Neuronal stem cell (in vitro differentiated cells): ENCODE measurements around the gene PARD3.

Source experiments
- DNase-seq: peaks from one replicate; pipeline ENCODE4 v3.0.0-alpha.2; 2013; ENCODE audit warnings: low spot score
- H2AFZ ChIP-seq: one replicate; pipeline ENCODE4 v1.6.1; 2013; ENCODE audit warnings: mild to moderate bottlenecking, low read length, inconsistent platforms
- H2AK5ac ChIP-seq: 2 replicates; pipeline ENCODE4 v1.6.1; 2013; ENCODE audit warnings: low read depth, mild to moderate bottlenecking, inconsistent platforms, low read length, moderate library complexity, mixed read lengths
- H2BK120ac ChIP-seq: 2 replicates; pipeline ENCODE4 v1.6.1; 2013; ENCODE audit warnings: low read depth, mild to moderate bottlenecking, inconsistent platforms, low read length, moderate library complexity, mixed read lengths
- H2BK12ac ChIP-seq: one replicate; pipeline ENCODE4 v1.6.1; 2013; ENCODE audit warnings: low read length, inconsistent platforms
- H2BK15ac ChIP-seq: 2 replicates; pipeline ENCODE4 v1.6.1; 2013; ENCODE audit warnings: mild to moderate bottlenecking, low read length, inconsistent platforms, mixed read lengths
- H2BK5ac ChIP-seq: one replicate; pipeline ENCODE4 v1.6.1; 2013; ENCODE audit warnings: inconsistent platforms, mild to moderate bottlenecking, low read length, moderate library complexity
- H3K14ac ChIP-seq: one replicate; pipeline ENCODE4 v1.6.1; 2013; ENCODE audit warnings: low read length, inconsistent platforms
- H3K18ac ChIP-seq: 2 replicates; pipeline ENCODE4 v1.6.1; 2013; ENCODE audit warnings: low read length, inconsistent platforms
- H3K23ac ChIP-seq: 2 replicates; pipeline ENCODE4 v1.6.1; 2013; ENCODE audit warnings: low read depth, mild to moderate bottlenecking, mixed read lengths, low read length, inconsistent platforms; ENCODE audit not compliant: poor library complexity
- H3K27ac ChIP-seq: replicated peaks from 3 replicates; pipeline ENCODE4 v1.5.1; 2013; ENCODE audit warnings: low read length, inconsistent platforms
- H3K27me3 ChIP-seq, 3 experiments: 2 replicates each; pipeline ENCODE4 v1.6.1; 2013; ENCODE audit warnings: low read length in 3 of 3, mild to moderate bottlenecking in 2 of 3, inconsistent platforms in 1 of 3, low read depth in 1 of 3, mixed read lengths in 1 of 3, moderate library complexity in 1 of 3; ENCODE audit not compliant: control insufficient read depth in 3 of 3, insufficient read depth in 3 of 3
- H3K36me3 ChIP-seq, 2 donors: replicated peaks in 1 of 2; 2 replicates each; pipeline ENCODE4 v1.6.1; 2013; ENCODE audit warnings: low read length in 2 of 2; ENCODE audit not compliant: control insufficient read depth in 2 of 2, insufficient read depth in 2 of 2
- H3K4ac ChIP-seq: 2 replicates; pipeline ENCODE4 v1.6.1; 2013; ENCODE audit warnings: inconsistent platforms, mild to moderate bottlenecking, low read length, moderate library complexity
- H3K4me1 ChIP-seq, 2 donors: 1 replicate in 1 of 2; 2 replicates in 1 of 2; pipeline ENCODE4 v1.6.1; 2013; ENCODE audit warnings: low read length in 2 of 2, low read depth in 1 of 2; ENCODE audit not compliant: control insufficient read depth in 2 of 2, insufficient read depth in 1 of 2
- H3K4me2 ChIP-seq: one replicate; pipeline ENCODE4 v1.6.1; 2013; ENCODE audit warnings: mild to moderate bottlenecking, low read length, inconsistent platforms; ENCODE audit not compliant: insufficient read depth, poor library complexity, severe bottlenecking
- H3K4me3 ChIP-seq, 2 donors: 2 replicates each; pipeline ENCODE4 v1.5.1; 2013; ENCODE audit warnings: low read length in 2 of 2, mild to moderate bottlenecking in 2 of 2, inconsistent platforms in 1 of 2, moderate library complexity in 1 of 2
- H3K79me1 ChIP-seq: one replicate; pipeline ENCODE4 v1.6.1; 2013; ENCODE audit warnings: low read depth, mild to moderate bottlenecking, inconsistent platforms, low read length, moderate library complexity
- H3K9ac ChIP-seq: one replicate; pipeline ENCODE4 v1.6.1; 2013; ENCODE audit warnings: mild to moderate bottlenecking, low read depth, low read length, inconsistent platforms; ENCODE audit not compliant: poor library complexity
- H3K9me3 ChIP-seq, 2 donors: replicated peaks in 1 of 2; 2 replicates each; pipeline versions ENCODE3 to v1.6.1; 2013; ENCODE audit warnings: low read length in 2 of 2, mild to moderate bottlenecking in 2 of 2, inconsistent platforms in 1 of 2, low read depth in 1 of 2, mixed read lengths in 1 of 2, moderate library complexity in 1 of 2; ENCODE audit not compliant: control insufficient read depth in 2 of 2, insufficient read depth in 1 of 2
- H4K8ac ChIP-seq: one replicate; pipeline ENCODE4 v1.6.1; 2013; ENCODE audit warnings: low read depth, mild to moderate bottlenecking, inconsistent platforms, low read length, moderate library complexity
- H4K91ac ChIP-seq: one replicate; pipeline ENCODE4 v1.6.1; 2013; ENCODE audit warnings: low read length, low read depth, mild to moderate bottlenecking, inconsistent platforms; ENCODE audit not compliant: poor library complexity
- WGBS, 2 donors: extraction: QIAGEN DNeasy Blood & Tissue Kit; methylation state at CpG; one replicate each; pipeline ENCODE4 v1.1.7; 2013; ENCODE audit warnings: missing lambda C conversion rate in 2 of 2, mixed read lengths in 1 of 2; ENCODE audit not compliant: insufficient read length in 2 of 2, insufficient replicate concordance in 1 of 2; ENCODE audit errors: extremely low coverage in 2 of 2; 5-methylcytosine and 5-hydroxymethylcytosine counted together

The PARD3 gene

GRCh38 chr10:34578468-34578867 is 236.6 kb downstream of the PARD3 start:
- H3K23ac ChIP-seq, result no peak overlapping the region
- no peak overlapping the region for H2BK5ac ChIP-seq
- H4K8ac ChIP-seq, result no peak overlapping the region
- DNase-seq, result no peak
- H2BK15ac ChIP-seq, result no peak overlapping the region
- H3K4me2 ChIP-seq, result no peak overlapping the region
- H4K91ac ChIP-seq, result no peak overlapping the region
- WGBS, 2 donors, result no CpG with 5 or more reads among the region's 1 CpG
- no peaks in the 10 kb centered on the region for H3K27me3 ChIP-seq
- no peaks in the 10 kb centered on the region for H3K36me3 ChIP-seq
- no peak overlapping the region for H3K9ac ChIP-seq
- H2AK5ac ChIP-seq, result no peak overlapping the region
- H3K79me1 ChIP-seq, result no peaks in the 10 kb centered on the region
- no peak overlapping the region for H2BK120ac ChIP-seq
- no peak overlapping the region for H3K27ac ChIP-seq
- H2AFZ ChIP-seq, result no peak overlapping the region
- no peak overlapping the region for H3K18ac ChIP-seq
- H2BK12ac ChIP-seq, result no peak overlapping the region
- H3K4me3 ChIP-seq, result no peak overlapping the region
- peaks cover 4 to 17% of the 10 kb centered on the region in 2 donors for H3K4me1 ChIP-seq
- no peak overlapping the region for H3K4ac ChIP-seq
- no peaks in the 10 kb centered on the region for H3K9me3 ChIP-seq
- H3K14ac ChIP-seq, result no peak overlapping the region

- Histone ChIP-seq H2BK5ac (no peak overlapping the region), H3K36me3 (no peaks in the 10 kb centered on the region), H2BK12ac (no peak overlapping the region), H4K91ac (no peak overlapping the region), H2BK120ac (no peak overlapping the region), H4K8ac (no peak overlapping the region), H3K4me2 (no peak overlapping the region), H3K4ac (no peak overlapping the region), H3K79me1 (peaks cover 3% of the 10 kb centered on the region), H3K4me3 (no peak overlapping the region), H3K18ac (no peak overlapping the region), H3K14ac (no peak overlapping the region), H3K27me3 (no peaks in the 10 kb centered on the region), H3K23ac (no peak overlapping the region), H2BK15ac (no peak overlapping the region), H3K9ac (no peak overlapping the region), H2AK5ac (no peak overlapping the region), H3K27ac (no peak overlapping the region), H2AFZ (no peak overlapping the region), H3K4me1 (peaks cover 4 to 17% of the 10 kb centered on the region in 2 donors), H3K9me3 (no peaks in the 10 kb centered on the region)
- no peak for DNase-seq
- no CpG with 5 or more reads among the region's 4 CpGs for WGBS, 2 donors
Measured at GRCh38 chr10:34576797-34577196, 238.3 kb downstream of the PARD3 start.

GRCh38 chr10:34575882-34576281 is 239.2 kb downstream of the PARD3 start:
- H3K23ac ChIP-seq, result no peak overlapping the region
- H3K36me3 ChIP-seq, result no peaks in the 10 kb centered on the region
- H4K91ac ChIP-seq, result no peak overlapping the region
- no peak overlapping the region for H3K14ac ChIP-seq
- no peak for DNase-seq
- H3K4me3 ChIP-seq, result no peak overlapping the region
- H4K8ac ChIP-seq, result no peak overlapping the region
- H3K4ac ChIP-seq, result no peak overlapping the region
- H3K4me1 ChIP-seq, result peaks cover 4 to 17% of the 10 kb centered on the region in 2 donors
- H3K27me3 ChIP-seq, result no peaks in the 10 kb centered on the region
- peaks cover 3% of the 10 kb centered on the region for H3K79me1 ChIP-seq
- no peak overlapping the region for H3K9ac ChIP-seq
- no peak overlapping the region for H2BK120ac ChIP-seq
- no peak overlapping the region for H2BK15ac ChIP-seq
- no peak overlapping the region for H2BK12ac ChIP-seq
- WGBS, 2 donors, result no CpG with 5 or more reads among the region's 3 CpGs
- H3K4me2 ChIP-seq, result no peak overlapping the region
- no peak overlapping the region for H2AK5ac ChIP-seq
- no peak overlapping the region for H3K18ac ChIP-seq
- H3K27ac ChIP-seq, result no peak overlapping the region
- no peak overlapping the region for H2BK5ac ChIP-seq
- H2AFZ ChIP-seq, result no peak overlapping the region
- no peaks in the 10 kb centered on the region for H3K9me3 ChIP-seq

- WGBS, 2 donors, result no CpG with 5 or more reads among the region's 4 CpGs
- Histone ChIP-seq H2BK15ac (no peak overlapping the region), H3K4me2 (no peak overlapping the region), H3K9me3 (no peaks in the 10 kb centered on the region), H3K27ac (no peak overlapping the region), H4K8ac (no peak overlapping the region), H3K4me1 (peaks cover 4 to 16% of the 10 kb centered on the region in 2 donors), H3K9ac (no peak overlapping the region), H3K4me3 (no peak overlapping the region), H3K18ac (no peak overlapping the region), H3K36me3 (no peaks in the 10 kb centered on the region), H3K14ac (no peak overlapping the region), H4K91ac (no peak overlapping the region), H2AFZ (no peak overlapping the region), H3K27me3 (no peaks in the 10 kb centered on the region), H3K4ac (no peak overlapping the region), H2BK12ac (no peak overlapping the region), H3K23ac (no peak overlapping the region), H3K79me1 (peaks cover 5% of the 10 kb centered on the region), H2AK5ac (no peak overlapping the region), H2BK5ac (no peak overlapping the region), H2BK120ac (no peak overlapping the region)
- DNase-seq, result no peak
Measured at GRCh38 chr10:34574353-34574934, 240.7 kb downstream of the PARD3 start.
